NK-92 (cell line): ENCODE data around the gene LOXL3.

Experiments
- DNase-seq: peaks from one replicate; lab custom pipeline; 2025; ENCODE audit not compliant: unreplicated experiment; lab: John Stamatoyannopoulos, UW

The LOXL3 gene, protein sequence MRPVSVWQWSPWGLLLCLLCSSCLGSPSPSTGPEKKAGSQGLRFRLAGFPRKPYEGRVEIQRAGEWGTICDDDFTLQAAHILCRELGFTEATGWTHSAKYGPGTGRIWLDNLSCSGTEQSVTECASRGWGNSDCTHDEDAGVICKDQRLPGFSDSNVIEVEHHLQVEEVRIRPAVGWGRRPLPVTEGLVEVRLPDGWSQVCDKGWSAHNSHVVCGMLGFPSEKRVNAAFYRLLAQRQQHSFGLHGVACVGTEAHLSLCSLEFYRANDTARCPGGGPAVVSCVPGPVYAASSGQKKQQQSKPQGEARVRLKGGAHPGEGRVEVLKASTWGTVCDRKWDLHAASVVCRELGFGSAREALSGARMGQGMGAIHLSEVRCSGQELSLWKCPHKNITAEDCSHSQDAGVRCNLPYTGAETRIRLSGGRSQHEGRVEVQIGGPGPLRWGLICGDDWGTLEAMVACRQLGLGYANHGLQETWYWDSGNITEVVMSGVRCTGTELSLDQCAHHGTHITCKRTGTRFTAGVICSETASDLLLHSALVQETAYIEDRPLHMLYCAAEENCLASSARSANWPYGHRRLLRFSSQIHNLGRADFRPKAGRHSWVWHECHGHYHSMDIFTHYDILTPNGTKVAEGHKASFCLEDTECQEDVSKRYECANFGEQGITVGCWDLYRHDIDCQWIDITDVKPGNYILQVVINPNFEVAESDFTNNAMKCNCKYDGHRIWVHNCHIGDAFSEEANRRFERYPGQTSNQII

DNA sequence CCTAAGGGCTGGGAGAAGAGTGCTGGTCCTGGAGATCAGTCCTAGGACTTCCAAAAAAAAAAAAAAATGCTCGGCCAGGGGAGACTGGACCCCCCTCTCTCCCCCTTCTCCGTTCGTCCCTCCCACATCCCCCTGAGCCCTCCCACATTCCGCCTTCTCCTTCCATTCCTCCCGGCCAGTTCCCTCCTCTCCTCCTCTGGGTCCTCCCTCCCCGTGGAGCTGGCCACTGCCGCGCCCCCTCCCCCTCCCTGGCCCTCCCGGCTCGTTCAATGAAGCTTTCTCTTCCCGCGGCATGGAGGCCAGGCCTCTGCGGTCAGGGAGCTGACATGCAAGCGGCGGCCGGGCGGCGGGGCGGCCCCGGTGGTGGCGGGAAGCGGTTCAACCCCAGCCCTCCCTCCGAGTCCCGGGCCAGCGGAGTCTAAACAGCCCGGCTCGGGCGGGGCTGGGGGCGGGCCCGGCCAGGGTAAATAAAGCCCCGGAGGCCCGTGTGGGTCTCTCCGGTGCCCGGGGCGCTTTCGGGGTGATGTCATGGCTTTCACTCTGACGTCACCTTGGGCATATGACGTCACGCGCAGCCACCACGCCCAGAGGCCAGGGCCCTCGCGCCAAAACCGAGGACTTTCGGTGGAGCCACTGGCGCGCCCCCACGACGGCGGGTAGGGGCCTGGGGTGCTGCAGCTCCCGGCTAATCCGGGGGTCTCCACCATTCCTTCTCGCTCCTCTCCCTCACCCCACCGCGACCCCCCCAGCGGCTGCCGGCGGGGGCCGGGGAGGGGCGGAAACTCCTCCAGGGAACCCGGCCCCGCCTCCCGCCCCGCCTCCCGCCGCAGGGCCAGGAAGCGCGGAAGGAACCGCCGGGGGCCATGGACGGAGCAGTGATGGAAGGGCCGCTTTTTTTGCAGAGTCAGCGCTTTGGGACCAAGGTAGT, at the start of gene LOXL3, which contains the start of gene DOK1:
Gene LOXL3 (minus strand): TSS at position 51 of the 928 bp plus-strand sequence. CDS start 1,308 bp downstream, outside the sequence.
Gene DOK1 (plus strand): TSS at position 829 of the 928 bp plus-strand sequence. CDS start 35 bp downstream, at position 864.
- no peak for DNase-seq

DNA sequence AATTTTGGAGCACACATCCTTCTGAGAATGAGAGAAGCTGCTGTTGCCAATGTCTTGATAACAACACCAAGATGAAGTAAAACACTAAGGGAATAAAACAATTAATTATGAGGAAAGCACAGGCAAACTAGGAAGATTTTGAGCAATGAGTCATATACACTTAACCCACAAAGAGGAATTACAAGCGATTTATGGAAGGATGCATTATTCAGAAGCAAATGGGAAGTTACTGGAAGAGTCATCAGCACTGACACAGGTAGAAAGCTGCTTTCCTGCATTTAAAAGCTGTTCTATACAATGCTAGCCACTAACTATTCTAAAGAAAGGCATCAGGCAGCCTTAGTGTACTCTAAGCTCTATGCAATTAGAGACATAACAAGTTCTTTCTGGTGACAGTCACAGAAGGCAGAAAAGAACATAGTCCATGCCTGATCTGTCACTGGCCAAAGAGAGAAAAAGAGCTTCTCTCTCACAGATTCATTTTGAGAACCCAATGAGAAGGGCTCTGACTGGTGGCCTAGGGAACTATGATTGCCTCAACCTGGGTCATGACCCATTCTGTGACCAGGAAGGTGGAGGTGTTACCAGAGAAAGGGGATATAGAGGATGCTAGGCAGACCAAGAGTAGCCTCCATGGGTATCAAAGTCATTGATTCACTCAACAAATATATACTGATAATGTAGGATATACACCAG, 49.0 kb upstream of the LOXL3 start:
- no peak for DNase-seq

DNA sequence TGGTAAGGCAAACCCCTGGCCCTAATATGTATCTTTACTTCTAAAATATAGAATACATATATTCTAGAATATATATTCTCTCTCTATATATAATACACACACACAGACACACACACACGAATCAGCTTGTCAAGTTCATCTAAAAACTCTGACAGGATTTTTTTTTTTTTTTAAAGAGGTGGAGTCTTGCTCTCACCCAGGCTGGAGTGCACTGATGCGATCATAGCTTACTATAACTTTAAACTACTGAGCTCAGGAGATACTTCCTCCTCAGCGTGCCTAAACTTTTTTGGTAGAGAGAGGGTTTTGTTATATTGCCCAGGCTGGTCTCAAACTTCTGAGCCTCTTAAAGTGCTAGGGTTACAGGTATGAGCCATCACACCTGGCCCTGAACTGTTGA, 45.9 kb upstream of the LOXL3 start:
- no peak for DNase-seq

DNA sequence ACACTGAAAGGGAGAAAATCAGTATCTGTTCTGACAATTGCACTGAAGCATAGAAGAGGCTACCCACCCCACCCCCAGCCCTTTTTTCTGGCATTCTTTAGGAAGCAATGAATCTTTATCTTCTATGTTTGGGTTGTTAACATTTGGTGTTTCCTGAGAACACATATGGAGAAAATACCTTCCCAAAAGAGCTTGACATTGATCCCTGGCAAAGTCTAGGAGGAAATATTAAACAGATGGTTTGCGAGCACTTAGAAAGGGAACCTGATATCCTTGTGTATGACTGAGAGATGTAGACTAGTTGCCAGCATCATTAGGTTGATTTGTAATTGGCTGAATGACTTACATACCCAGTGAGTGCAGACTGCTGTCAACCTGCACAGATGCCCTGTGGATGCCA, 43.7 kb upstream of the LOXL3 start:
- no peak for DNase-seq

DNA sequence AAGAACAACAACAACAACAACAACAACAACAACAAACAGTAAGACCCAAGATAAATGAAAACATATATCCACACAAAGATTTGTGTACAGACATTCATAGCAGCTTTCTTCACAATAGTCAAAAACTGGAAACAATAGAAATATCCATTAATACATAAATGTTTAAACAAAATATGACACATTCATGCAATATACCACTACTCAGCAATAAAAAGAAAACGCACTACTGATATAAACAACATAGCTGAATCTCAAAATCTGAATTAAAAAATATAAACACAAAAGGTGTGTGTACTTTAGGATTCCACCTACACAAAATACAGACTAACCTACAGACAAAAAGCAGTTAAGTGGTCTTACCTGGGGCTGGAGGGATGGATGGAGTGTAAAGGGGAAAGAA, 42.8 kb upstream of the LOXL3 start:
- DNase-seq = no peak

DNA sequence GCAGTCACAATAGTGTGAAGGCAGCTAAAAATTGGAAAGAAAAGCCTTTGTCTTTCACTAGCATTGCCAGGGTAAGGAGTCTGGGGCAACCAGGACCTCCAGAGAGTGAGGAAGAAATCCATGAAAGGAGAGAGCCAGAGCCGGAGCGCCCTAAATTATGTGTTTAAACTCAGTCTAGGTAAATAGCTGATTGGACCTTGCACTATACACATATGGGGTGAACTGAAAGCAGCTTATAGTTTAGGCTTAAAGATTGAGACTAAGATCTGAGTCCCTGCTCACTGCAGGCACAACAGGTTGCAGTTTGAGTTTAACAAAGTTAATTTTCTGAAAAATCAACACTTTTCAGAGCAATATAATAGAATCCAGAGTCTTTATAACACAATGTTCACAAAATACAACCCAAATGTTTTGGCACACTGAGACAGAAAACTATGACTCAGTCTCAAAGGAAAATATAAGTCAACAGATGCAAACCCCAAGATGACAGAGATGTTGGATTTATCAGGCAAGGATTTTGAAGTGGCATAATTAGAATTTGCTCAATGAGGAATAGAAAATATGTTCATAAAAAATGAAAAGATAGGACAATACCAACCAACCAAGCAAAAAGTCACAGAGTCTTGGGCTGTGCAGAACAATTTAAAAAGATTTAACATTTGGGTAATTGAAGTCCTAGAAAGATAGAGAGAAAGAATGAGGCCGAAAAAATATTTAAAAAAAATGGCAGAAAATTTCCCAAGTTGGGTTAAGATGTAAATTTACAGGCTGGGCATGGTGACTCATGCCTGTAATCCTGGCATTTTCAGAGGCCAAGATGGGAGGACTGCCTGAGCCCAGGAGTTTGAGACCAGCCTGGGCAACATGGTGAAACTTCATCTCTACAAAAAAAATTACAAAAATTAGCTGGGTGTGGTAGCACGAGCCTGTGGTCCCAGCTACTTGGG, 40.4 kb upstream of the LOXL3 start:
- no peak for DNase-seq

DNA sequence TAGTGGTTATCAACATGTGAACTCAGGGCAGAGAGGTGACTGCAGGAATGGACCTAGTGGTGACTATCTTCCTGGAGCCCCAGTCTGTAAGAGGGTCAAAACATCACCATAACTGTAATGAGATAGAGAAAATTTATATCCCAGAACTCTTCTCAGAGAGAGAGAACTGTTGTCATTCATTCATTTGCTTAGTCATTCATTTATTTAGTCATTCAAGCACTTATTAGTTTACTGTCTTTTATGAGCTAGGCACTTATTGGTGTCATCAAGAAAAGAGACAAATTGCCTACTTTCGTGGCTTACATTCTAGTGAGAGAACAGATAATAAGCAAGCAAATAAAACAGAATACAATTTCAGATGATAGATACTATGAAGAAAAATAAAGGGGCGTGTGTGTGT, 34.9 kb upstream of the LOXL3 start:
- DNase-seq = no peak

DNA sequence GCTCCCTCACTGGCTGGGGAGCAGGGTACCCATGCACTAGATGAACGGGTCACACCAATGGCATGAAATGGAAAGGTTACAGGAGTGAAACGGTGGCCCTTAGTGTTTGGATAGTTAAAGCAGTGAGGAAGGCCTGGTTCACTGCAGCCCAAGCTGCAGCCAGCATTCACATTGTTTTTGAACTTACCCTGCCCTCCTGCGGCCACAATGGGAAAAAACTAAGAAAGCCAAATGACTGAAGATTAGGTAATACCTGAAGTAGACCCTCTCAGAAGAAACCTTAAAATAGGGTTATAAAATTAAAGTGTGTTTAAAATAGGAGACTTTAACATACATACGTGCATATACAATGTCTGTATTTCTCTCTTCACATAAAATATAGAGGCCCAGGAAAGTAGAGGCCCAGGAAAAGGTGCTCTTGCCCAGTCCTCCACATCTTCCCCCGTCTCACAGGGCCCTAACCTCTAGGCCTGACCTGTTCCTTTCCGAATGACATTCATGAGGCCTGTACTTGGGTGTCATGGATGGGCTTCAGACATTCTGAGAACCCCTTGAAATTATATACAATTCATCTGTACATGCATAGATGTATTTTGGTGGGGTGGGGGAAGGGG, 34.0 kb upstream of the LOXL3 start:
- no peak for DNase-seq

DNA sequence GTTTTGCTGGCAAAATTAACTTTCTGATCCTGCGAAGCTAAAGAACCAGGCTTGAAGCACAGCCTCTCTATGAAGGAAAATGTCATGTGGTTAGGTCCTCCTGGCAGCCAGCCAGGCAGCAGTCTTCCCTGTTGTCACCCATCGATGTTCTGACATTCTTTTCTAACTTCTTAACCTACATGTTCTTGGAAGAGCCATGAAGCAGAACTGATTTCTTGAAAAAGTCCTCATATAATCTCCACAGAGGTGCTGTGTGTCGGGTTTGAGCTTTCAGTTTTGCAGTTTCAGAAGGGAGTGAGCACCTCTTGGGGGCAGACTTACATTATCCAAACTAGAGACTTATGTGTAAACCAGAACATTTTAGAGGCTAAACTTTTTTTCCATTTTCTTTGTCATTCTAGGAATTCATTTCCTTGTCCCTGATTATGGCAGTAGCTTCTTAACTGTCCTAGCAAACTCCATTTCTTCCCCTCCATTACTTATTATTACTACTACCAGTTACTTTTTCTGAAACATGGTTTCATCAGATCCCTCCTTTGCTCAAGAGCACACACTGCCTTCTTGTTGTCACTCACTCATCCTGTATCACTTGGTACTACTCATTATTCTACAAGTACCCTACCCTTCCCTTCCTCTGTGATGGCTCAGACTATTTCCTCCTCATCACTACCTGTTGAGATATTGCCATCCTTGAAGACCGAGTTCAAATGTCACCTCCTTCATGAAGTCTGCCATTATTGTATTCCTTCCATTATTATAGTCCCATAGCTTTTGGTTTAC, 31.9 kb upstream of the LOXL3 start:
- no peak for DNase-seq

DNA sequence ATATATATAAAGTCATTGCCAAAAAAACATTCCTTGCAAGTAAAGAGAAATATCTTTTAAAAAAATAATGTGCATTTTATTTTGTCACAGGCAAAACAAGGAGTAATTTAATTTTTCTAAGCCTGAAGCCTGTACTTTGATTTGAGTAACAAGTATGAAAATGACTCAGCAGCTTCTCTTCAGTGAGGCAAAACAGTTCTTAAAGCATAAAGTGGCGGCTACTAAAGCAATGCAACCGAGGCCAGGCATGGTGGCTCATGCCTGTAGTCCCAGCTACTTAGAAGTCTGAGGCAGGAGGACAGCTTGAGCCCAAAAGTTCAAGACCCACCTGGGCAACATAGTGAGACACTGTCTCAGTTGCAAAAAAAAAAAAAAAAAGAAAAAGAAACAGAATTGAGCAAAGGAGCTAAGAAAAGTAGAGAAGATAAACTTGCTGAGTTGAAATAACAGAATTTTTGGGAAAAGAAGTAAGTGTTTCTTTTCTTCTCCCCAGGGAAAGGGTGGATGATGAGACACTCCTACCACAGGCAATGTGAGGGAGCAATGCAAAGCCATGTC, 30.4 kb upstream of the LOXL3 start:
- DNase-seq = no peak

DNA sequence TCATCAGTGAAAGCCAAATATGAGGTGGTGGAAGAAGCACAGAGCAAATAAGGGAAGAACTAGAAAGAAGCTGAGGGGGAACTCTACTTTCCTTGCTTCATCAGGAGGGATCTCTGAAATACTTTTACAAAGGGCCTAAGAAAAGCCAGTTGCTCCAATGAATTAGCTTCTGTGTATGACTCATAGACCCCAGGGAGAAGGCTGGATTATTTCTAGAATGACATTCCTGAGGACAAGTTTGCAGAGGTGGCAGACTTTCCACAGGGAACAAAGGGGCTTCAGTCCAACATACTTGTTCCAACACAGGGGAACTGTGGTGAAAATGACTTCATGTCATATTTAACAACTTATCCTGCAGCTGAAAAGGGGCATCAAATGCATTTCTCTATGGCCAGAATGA, 29.8 kb upstream of the LOXL3 start:
- DNase-seq = no peak

DNA sequence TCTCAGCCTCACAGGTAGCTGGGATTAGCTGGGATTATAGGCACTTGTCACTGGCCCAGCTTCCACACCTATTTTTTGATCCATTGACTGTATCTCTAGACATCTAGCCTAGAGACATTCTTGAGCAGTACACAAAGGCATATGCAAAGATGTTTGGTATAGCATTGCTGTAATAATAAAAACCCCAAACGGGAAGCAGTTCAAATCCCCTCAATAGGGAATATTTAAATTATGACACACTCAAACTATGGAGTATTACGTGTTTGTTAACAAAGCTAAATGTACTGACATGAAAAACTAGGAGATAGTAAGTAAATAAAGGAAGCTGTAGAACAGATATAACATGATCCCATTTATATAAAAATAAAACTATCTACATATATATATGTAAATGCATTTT, 28.4 kb upstream of the LOXL3 start:
- DNase-seq = no peak

DNA sequence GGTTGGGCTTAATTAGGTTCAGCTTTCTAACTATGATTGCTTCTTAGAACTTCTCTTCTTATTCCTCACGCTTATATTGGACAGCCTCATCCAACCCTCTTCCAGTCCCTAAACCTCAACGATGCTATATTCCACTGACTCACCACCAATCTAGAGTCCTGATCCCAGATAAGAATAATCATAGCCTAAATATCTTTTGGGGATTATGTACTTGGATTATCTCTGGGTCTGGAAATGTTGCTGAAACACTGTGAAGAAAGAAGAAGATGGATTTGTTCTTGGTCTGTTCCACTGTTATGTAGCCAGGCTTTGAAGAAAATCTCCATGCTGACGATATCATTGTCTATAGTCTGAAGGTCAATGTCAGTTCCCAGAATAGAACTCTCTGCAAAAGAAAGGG, 27.7 kb upstream of the LOXL3 start:
- no peak for DNase-seq

DNA sequence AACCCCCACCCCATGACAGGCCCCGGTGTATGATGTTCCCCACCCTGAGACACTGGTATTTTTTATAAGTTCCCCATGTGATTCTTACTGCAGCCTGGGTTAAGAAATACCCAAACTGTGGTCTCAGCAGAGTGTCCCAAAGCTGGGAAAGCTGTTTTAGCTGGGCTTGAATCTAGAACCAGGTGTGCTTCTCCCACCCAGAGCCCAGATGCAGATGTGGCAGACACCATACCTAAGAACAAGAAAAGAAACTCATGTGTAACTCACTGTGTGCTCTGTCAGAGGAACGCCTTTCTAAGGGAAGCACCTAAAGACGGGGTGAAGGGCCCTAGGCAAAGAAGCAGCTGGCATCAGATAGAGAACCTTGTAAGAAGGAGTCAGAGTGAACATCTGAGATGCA, 24.7 kb upstream of the LOXL3 start:
- DNase-seq = no peak

DNA sequence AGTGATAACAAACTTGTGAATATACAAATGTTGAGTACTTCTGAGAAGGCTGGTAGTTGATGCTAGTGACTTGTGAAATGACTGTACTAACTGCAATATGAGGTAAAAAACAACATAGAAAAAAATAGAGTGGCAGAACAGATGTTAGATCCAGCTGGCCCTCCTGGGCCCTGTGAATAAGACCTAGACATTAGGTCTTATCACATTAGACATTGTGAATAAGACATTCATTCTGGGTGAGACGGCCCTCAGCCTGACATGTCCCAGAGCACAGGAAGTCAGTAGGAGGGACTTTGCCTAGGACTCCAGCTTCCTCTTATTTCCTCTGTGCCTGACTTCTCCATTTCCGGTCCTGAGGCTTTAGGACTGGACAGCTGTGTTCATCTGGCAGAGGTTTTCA, 23.7 kb upstream of the LOXL3 start:
- no peak for DNase-seq

DNA sequence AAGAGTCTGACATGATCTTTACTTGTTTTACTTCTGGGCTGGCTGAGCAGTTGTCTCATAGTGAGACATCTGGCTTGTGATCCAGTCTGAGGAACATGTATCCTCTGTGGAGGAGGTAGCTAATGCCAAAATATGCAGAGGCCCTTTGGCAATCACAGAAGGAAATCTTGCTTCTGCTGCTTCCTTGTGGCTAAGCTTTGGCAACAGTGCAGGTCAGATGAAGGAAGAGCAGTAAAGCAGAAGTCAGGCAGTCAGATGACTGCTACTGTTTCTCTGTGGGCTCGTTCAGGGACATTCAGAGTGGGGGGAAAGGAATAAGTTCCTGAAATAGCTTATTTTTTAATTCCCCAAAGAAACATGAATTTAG, 23.1 kb upstream of the LOXL3 start:
- no peak for DNase-seq

DNA sequence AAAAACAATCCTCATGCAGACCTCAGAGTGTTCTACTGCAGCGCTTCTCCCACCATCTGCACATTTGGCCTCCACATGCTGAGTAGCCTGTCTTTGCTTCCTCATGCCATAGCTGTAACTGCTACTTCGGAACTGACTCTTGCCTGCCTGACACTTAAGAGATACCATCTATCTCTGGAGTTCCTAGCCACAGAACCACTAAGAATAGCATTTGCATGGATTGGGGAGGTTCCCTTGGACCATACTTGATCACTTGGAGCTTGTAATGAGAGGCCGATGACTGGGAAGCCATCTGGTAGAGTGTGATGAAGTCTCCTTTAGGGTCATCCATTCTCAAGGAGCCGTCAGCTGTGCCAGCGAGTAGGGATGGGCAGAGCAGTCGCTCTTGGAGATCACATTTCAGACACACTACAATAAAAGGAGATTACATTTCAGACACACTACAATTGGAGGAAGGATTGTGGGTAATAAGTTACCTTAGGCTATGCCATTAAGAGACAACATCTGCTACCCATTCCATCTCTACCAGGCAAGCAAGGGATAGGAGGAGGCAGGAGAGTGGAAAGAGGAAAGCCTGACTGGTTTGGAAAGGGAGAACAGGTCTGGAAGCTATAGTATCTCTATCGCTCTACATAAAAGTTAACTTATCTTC, 22.6 kb upstream of the LOXL3 start:
- no peak for DNase-seq

DNA sequence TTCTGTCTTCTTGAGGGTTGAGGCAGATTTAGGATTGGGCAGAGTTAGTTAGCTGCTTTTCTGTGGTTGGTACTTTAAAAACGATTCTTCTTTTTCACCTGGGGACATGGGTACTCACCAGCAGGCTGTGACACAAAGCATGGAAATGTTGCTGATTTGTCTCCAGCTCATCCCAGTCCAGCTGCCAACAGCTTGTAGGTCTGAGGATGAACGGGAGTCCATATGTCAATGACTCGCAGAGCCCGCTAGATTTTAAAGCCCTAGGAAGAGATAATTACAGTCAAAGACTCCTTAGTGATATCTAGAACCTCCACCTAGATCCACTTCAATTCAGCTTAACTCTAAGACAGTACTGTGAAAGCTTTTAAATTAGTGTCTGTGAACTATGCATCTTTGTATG, 21.6 kb upstream of the LOXL3 start:
- DNase-seq = no peak
